Endodermal cell (in vitro differentiated cells): Measurements from ENCODE around the gene CARD14. TPM values are rescaled to one million over a fixed set of nuclear protein-coding genes. Genes with fewer than 3 reads are reported as not detected.

ENCODE experiments used
- DNase-seq: peaks from one replicate; pipeline ENCODE4 v3.0.0-alpha.2; 2017
- H3K27ac ChIP-seq: 2 replicates; pipeline ENCODE4 v1.5.1; 2013; ENCODE audit warnings: mild to moderate bottlenecking, low read depth, low read length, moderate library complexity
- H3K27me3 ChIP-seq: 2 replicates; pipeline ENCODE4 v1.6.1; 2013; ENCODE audit warnings: mild to moderate bottlenecking, low read length, moderate library complexity; ENCODE audit not compliant: insufficient read depth, control insufficient read depth, poor library complexity, severe bottlenecking
- H3K36me3 ChIP-seq: 2 replicates; pipeline ENCODE4 v1.7.0; 2013; ENCODE audit warnings: mild to moderate bottlenecking, low read length, moderate library complexity; ENCODE audit not compliant: control insufficient read depth, insufficient read depth
- H3K4me1 ChIP-seq: one replicate; pipeline ENCODE4 v1.7.0; 2013; ENCODE audit warnings: low read length; ENCODE audit not compliant: control insufficient read depth, insufficient read depth
- H3K4me3 ChIP-seq: 2 replicates; pipeline ENCODE4 v1.5.1; 2013; ENCODE audit warnings: mild to moderate bottlenecking, low read length, moderate library complexity
- H3K9ac ChIP-seq: 2 replicates; pipeline ENCODE4 v1.6.1; 2013; ENCODE audit warnings: mild to moderate bottlenecking, low read length, moderate library complexity; ENCODE audit not compliant: poor library complexity, severe bottlenecking; ENCODE audit errors: extremely low read depth
- H3K9me3 ChIP-seq: 2 replicates; pipeline ENCODE4 v1.6.1; 2013; ENCODE audit warnings: mild to moderate bottlenecking, low read length, moderate library complexity; ENCODE audit not compliant: control insufficient read depth
- H3K27ac Mint-ChIP-seq: 2 replicates; pipeline ENCODE4 v1.8.0; 2020; ENCODE audit warnings: mixed read lengths
- H3K27me3 Mint-ChIP-seq: 2 replicates; pipeline ENCODE4 v1.8.0; 2021; ENCODE audit warnings: mild to moderate bottlenecking, mixed read lengths; ENCODE audit not compliant: insufficient read depth
- H3K36me3 Mint-ChIP-seq: 2 replicates; pipeline ENCODE4 v1.8.0; 2020; ENCODE audit warnings: low read depth, mixed read lengths
- H3K4me1 Mint-ChIP-seq: 2 replicates; pipeline ENCODE4 v1.8.0; 2020; ENCODE audit warnings: mixed read lengths
- H3K4me3 Mint-ChIP-seq: 2 replicates; pipeline ENCODE4 v1.8.0; 2020; ENCODE audit warnings: mild to moderate bottlenecking, moderate library complexity, mixed read lengths
- H3K9me3 Mint-ChIP-seq: 2 replicates; pipeline ENCODE4 v1.8.0; 2020; ENCODE audit warnings: mild to moderate bottlenecking, mixed read lengths
- WGBS, 2 experiments: methylation state at CpG; one replicate each; pipeline versions ENCODE4 v1.1.5 to v1.1.7; 2013; ENCODE audit warnings: missing lambda C conversion rate in 2 of 2, mixed read lengths in 1 of 2; ENCODE audit not compliant: insufficient coverage in 1 of 2, insufficient read length in 1 of 2; 5-methylcytosine and 5-hydroxymethylcytosine counted together
- total RNA-seq, 2 donors: library from RNA; stranded (reverse); fragmentation: NEBNext Ultra II Directional in 1 of 2; extraction: Animal tissue kit (Norgen Biotek cat#: 25700) in 1 of 2; gene quantifications; 2 replicates in 1 of 2; 3 replicates in 1 of 2; pipeline ENCODE4 v1.2.1, GENCODE V29; 2021
- TF ChIP-seq, protein P1 (sequence below): fragments of 200-600 bp; sonication (generic); conservative IDR thresholded peaks from 2 replicates; pipeline ENCODE4 v1.5.0; 2021; ENCODE audit warnings: antibody characterized with exemption, mild to moderate bottlenecking

The CARD14 gene
- total RNA-seq, 2 donors from 2014 or later, result 0.31 TPM; not detected in 1

DNA sequence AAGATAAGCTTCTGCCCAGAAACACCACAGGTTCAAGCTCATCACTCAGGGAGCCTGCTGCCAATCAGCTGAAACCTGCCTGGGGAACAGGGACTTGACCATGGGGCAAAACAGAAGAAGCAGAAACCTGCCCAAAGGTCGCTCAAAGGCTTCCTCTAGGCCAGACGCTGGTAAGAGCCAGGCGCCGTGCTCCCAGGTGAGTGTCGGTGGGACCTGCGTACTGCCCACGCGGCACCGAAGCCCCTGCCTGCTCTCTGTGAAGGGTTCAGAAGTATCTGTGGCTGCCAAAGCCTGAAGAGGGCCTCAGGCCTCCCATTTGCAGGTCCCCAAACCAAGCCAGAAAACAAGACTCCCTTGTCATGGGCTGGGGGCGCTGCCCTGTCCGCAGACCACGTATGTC, 39.9 kb downstream of the CARD14 start:
- Mint-ChIP-seq H3K9me3 (no peaks in the 10 kb centered on the region), H3K27ac (no peak overlapping the region), H3K36me3 (peaks cover 24% of the 10 kb centered on the region), H3K27me3 (no peaks in the 10 kb centered on the region), H3K4me3 (no peak overlapping the region), H3K4me1 (no peaks in the 10 kb centered on the region)
- DNase-seq, result no peak
- 83 to 91% methylated on average over 4 to 12 of the region's 12 CpGs for WGBS, 2 experiments
- H3K27ac ChIP-seq, result no peak overlapping the region
- H3K9ac ChIP-seq, result no peak overlapping the region
- H3K27me3 ChIP-seq, result no peaks in the 10 kb centered on the region
- H3K9me3 ChIP-seq, result no peaks in the 10 kb centered on the region
- peaks cover 21% of the 10 kb centered on the region for H3K36me3 ChIP-seq
- no peaks in the 10 kb centered on the region for H3K4me1 ChIP-seq
- TF ChIP-seq, protein P1, sequence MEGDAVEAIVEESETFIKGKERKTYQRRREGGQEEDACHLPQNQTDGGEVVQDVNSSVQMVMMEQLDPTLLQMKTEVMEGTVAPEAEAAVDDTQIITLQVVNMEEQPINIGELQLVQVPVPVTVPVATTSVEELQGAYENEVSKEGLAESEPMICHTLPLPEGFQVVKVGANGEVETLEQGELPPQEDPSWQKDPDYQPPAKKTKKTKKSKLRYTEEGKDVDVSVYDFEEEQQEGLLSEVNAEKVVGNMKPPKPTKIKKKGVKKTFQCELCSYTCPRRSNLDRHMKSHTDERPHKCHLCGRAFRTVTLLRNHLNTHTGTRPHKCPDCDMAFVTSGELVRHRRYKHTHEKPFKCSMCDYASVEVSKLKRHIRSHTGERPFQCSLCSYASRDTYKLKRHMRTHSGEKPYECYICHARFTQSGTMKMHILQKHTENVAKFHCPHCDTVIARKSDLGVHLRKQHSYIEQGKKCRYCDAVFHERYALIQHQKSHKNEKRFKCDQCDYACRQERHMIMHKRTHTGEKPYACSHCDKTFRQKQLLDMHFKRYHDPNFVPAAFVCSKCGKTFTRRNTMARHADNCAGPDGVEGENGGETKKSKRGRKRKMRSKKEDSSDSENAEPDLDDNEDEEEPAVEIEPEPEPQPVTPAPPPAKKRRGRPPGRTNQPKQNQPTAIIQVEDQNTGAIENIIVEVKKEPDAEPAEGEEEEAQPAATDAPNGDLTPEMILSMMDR, result no peak
- H3K4me3 ChIP-seq, result no peak overlapping the region

DNA sequence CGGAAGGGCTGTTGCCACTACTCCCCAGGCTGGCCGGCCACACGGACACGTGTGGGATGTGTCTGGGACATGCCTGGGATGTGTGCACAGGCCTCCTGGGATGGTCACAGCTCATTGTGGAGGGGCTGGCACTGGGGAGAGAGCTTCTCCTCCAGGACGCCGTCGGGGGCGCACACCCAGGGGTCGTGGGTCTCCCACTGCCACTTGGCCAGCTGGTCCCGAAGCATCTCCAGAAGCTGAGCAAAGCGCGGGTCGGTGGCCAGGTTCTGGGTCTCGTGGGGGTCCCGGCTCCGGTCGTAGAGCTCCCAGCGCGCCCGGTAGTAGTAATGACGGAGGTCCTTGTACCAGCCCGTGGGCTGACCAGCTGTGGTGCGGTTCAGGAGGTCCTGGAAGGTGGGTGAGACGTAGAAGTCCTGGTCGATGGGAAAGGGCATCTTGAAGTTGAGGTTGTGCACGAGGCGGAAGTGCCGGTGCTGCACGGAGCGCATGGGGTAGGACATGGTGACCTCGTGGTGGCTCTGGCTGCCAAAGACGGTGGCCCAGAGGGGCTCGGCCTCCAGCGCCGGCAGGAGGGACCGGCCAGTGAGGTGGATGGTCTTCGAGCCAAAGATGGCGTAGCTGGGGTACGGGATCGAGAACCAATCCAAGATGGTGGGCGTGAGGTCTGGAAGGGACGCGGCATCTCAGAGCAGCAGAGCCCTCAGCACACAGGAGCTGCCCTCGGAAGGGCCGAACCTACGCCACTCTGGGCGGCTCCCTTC, 40.7 kb downstream of the CARD14 start:
- no peaks in the 10 kb centered on the region for H3K9me3 ChIP-seq
- no peaks in the 10 kb centered on the region for H3K9me3 Mint-ChIP-seq
- 94 to 97% methylated on average over 28 to 47 of the region's 47 CpGs for WGBS, 2 experiments
- peaks cover 26% of the 10 kb centered on the region for H3K36me3 Mint-ChIP-seq
- H3K27me3 ChIP-seq, result no peaks in the 10 kb centered on the region
- peaks cover 21% of the 10 kb centered on the region for H3K36me3 ChIP-seq
- H3K27ac ChIP-seq, result no peak overlapping the region
- no peaks in the 10 kb centered on the region for H3K4me1 Mint-ChIP-seq
- TF ChIP-seq, protein P1, result no peak
- no peaks in the 10 kb centered on the region for H3K27me3 Mint-ChIP-seq
- H3K4me1 ChIP-seq, result no peaks in the 10 kb centered on the region
- peak; percentile 46 for DNase-seq
- no peak overlapping the region for H3K4me3 ChIP-seq
- no peak overlapping the region for H3K27ac Mint-ChIP-seq
- no peak overlapping the region for H3K9ac ChIP-seq
- H3K4me3 Mint-ChIP-seq, result no peak overlapping the region

DNA sequence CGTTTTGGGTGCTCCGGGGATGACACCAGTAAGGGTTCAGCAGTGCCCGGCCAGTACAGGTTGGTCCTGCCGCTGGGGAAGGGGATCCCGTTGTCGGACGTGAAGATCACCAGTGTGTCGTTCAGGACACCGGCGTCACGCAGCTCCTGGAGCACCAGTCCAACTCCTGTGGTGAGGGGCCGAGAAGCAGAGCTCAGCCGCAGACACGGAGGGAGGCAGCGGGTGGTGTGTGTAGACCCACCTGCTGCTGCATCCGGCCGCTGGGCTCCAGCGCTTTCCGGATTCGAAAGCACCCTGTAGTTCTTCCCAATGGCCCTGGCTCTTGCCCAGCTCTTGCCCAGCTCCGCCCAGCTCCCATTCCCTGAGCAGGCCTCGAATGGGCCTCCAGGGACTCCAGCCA, 42.3 kb downstream of the CARD14 start:
- H3K4me1 ChIP-seq, result no peaks in the 10 kb centered on the region
- no peak overlapping the region for H3K4me3 Mint-ChIP-seq
- no peak overlapping the region for H3K4me3 ChIP-seq
- no peak overlapping the region for H3K27ac ChIP-seq
- peaks cover 38% of the 10 kb centered on the region for H3K36me3 Mint-ChIP-seq
- H3K9me3 ChIP-seq, result no peaks in the 10 kb centered on the region
- H3K27me3 ChIP-seq, result no peaks in the 10 kb centered on the region
- TF ChIP-seq, protein P1, result no peak
- no peak overlapping the region for H3K9ac ChIP-seq
- H3K27me3 Mint-ChIP-seq, result no peaks in the 10 kb centered on the region
- H3K4me1 Mint-ChIP-seq, result no peaks in the 10 kb centered on the region
- no peaks in the 10 kb centered on the region for H3K9me3 Mint-ChIP-seq
- H3K36me3 ChIP-seq, result peaks cover 32% of the 10 kb centered on the region
- peak; percentile 42 for DNase-seq
- H3K27ac Mint-ChIP-seq, result no peak overlapping the region
- 93 to 95% methylated on average over 17 to 22 of the region's 22 CpGs for WGBS, 2 experiments
